NCI-H1105 (cell line): ENCODE data around the gene STK24.
A peak's percentile ranks its signal among the peaks of the same experiment; 100 is the strongest.

Experiments used
- DNase-seq: peaks from one replicate; lab custom pipeline; 2025; lab: John Stamatoyannopoulos, UW

The STK24 gene

DNA sequence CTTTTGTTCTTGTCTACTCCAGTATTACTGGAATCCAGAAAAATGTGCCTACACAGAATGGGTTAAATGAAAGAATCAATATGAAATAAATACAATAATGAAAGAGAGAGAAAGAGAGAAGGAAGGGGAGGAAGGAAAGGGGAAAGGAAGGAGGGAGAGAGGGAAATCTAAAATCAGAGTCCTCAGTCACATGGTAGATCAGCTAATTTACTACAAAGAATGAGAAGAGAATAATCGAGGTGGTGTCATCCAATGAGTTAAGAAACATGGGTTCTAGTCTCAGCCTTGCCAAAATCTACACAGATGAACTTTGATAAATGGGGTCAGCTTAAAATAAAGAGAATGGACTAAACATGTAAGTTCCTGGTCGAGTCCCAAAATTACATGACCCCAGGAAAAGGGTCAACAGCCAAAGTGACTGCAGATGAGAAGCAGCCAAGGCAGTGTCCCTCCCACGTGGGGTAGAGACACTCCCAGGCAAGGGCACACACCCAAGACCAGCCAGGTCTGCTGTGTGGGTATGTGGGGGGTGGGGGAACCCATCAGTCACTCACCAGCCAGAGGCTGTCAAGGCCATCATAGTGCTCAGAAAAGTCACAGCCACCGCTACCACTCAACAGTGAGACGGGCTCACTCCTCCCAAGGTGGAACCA lies 103.6 kb downstream of the STK24 start:
- no peak for DNase-seq

DNA sequence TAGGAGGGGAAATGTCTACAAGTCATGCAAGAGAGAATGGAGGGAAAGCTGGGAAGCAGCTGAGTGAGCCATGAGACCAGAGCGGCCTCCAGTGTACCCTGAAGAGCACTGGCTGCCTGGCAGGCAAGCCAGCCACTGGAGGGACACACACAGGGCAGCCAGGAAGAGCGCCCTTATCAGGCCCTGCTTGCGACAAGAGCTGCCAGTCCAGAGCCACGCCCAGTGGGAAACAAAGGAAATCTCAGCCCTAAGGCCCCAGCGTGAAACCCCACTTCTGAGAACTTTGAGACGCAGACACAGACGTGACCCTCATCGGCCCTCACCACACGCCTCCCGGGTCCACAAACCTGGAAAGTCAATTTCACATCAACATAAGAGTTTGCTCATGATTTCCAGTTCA lies 105.0 kb downstream of the STK24 start:
- no peak for DNase-seq

- DNase-seq: no peak
These were observed 106.0 kb downstream of the STK24 start for GRCh38 chr13:98470920-98471319.

- no peak for DNase-seq
These were observed 108.0 kb downstream of the STK24 start for GRCh38 chr13:98468929-98469328.

- DNase-seq: no peak
These were observed 108.5 kb downstream of the STK24 start for GRCh38 chr13:98468361-98468760.

GRCh38 chr13:98467263-98467985 lies 109.5 kb downstream of the STK24 start:
- DNase-seq: no peak

DNA sequence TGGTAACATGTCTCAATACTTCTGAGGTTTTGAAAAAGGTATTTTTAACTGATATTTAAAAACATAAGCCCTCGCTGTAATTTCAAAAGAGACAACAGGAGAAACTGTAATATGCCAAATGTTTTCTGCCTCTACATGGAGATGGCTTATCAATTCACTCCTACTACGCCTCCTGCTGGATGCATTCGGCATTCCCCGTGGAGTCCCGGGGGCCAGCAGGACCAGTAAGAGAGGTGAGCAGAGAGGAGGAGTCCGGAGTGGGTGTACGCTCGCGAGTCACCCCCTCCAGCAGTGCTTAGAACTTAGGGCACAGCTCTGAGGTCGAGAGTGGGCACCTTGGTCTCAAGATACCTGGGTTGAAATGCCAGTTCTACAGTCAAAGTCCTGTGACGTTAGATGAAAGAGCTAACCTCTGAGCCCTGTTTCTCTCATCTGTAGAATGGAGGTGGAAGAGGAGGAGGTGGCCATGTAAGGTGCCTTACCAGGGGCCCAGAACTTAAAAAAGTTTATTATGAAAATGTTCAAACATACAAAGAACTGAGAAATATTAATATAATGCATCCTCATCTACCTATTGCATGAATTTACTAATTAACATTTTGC lies 110.2 kb downstream of the STK24 start:
- DNase-seq: no peak

- DNase-seq: no peak
These were observed 114.0 kb downstream of the STK24 start for GRCh38 chr13:98462946-98463345.

- no peak for DNase-seq
These were observed 114.5 kb downstream of the STK24 start for GRCh38 chr13:98462241-98462882.

DNA sequence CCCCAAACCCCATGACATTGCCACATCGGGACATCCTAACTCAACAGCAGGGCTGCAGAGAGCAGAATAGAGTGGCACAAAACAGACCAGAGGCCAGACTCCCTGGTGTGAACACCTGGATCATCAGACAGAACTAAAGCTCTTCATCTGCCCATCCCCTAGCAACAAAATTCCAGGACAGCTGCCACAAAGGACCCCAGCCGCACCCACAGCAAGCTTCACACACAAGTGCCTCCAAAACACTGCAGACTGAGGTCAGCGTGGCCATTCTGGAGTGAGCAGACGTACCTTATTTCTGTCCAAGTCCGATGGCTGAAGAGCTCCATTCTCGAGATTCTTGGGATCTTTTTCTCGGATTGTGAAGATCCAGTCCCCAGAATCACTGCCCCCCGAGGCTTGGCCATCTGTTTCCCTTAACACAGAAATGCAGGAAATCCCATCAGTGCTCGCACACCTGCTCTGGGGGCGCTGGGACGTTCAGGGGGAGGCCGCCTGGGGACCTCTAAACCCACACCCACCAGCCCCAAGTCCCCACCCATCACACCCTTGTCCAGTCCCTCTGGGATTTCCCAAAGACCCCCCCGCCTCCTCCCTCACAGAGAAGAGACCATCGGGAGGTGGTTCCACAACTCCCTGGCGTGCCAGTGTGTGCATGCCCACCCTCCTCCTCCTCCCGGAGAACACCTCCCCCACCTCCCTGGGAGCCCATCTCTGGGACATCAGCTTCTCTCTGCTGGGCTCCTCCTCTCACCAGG lies 115.2 kb downstream of the STK24 start:
- no peak for DNase-seq

- no peak for DNase-seq
These were observed 116.4 kb downstream of the STK24 start for GRCh38 chr13:98460516-98460915.

DNA sequence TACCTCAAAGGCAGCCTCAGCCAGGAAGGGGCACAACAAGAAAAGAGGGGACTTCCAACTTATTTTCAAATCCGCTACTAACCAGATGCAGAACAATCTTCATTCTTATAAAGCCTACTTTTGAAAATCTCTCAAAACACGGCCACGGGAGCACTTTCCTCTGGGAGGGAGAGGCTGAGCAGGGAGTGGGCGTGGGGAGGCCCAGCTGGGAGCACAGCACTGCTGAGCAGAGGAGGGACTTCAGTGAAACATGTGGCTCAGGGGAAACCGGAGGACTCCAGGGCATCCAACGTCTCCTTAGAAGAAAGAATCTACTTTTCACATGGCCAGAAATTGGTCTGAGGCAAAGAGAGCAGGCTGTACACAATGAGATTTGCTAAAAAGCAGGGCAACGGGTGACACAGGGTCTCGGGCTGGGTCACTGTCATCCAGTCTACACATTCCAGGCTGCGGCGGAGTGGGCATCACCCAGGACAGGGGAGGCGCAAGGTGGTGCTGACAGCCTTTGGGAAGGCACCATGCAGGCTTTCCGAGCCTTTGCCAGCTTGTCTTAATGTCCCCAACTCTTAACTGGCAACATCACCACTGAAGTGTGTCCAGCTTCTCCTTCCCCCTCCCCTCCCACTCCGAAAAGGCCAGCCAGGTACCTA lies 117.1 kb downstream of the STK24 start:
- no peak for DNase-seq

- no peak for DNase-seq
These were observed 117.7 kb downstream of the STK24 start for GRCh38 chr13:98459171-98459681.

DNA sequence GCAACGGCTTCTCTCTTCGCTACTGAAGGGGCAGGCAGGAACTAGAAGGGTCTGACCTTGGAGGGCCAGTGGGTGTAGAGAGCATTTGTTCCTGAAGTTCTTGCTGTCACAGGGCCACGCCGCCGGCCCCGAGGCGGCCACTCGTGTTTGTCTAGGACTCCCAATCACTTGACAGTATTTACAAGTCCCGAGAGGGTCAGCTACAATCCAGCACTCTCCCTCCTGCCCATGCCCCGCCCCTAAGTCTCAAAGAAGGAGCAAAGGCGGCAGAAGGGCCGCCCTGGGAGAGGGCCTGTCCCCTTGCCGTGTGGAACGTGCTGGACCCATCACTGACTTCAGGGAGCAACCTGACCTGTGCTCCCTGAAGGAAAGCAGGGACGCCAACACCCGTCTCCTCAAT lies 118.5 kb downstream of the STK24 start:
- DNase-seq: no peak

GRCh38 chr13:98457053-98457452 lies 119.9 kb downstream of the STK24 start:
- no peak for DNase-seq

- no peak for DNase-seq
These were observed 120.5 kb downstream of the STK24 start for GRCh38 chr13:98456413-98456845.

DNA sequence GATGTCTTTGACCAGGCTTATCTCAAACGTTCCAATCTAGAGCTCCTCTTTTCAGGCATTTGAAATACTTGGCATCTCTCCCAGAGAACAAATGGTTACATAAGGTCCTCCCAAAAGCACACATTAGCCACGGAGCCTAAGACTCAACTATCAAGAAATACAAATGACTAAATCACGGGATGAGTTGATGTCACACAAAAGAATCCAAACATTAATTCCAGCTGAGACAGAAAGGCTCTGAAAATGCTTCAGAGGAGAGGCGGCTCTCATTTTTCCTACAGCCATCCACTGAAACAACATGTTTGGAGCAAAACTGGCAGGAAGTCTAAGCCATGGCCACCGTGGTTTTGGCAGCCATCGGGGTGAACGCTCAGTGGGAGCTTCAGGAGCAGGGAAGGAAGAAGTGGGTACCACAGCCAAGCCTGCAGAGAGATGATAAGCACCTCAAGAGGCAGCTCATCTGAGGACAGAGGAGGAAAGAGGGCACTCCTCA lies 122.5 kb downstream of the STK24 start:
- peak; percentile 31 for DNase-seq

DNA sequence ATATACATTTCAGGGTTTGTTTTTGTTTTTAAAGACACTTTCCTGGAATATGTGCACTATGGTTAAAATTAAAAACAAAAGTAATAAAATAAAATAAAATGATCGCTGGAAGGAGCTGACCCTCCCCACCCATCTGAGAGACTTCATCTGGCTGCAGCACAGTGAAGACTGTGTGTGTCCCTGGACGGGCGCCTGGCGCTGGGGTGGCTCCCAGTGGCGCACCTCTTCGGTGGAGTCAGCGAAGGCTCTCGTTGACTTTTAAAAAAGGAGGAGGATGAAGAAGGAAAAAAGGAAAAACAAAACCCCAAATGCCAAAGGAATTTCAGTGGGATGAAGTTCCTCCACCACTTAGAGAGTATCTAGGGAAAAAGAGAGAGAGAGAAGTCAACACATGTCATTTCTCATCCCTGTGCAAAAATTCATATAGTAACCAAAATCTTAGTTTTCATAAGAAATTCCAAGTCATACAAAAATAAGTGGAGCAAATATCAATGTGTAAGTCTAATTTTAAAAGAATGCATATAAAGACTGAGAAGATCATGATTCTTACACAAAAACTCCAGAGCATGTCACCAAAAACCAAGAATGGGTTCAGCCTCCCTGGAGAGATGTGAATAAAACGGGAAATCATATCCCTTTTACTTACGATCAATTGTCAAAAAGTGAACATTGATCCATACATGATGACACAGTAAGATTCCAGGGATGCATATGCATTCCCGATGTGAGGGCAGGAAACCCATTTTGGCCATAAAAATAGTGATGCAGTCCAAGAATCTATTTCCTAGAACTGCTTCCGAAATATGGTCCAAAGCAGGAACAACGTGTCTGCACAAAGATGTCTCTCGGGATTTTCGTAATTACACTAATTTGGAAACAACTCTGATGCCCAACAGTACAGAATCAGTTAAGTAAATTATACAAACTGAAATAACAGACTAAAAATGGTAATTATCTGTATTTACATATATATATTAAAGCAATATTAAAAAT lies 123.8 kb downstream of the STK24 start:
- no peak for DNase-seq

DNA sequence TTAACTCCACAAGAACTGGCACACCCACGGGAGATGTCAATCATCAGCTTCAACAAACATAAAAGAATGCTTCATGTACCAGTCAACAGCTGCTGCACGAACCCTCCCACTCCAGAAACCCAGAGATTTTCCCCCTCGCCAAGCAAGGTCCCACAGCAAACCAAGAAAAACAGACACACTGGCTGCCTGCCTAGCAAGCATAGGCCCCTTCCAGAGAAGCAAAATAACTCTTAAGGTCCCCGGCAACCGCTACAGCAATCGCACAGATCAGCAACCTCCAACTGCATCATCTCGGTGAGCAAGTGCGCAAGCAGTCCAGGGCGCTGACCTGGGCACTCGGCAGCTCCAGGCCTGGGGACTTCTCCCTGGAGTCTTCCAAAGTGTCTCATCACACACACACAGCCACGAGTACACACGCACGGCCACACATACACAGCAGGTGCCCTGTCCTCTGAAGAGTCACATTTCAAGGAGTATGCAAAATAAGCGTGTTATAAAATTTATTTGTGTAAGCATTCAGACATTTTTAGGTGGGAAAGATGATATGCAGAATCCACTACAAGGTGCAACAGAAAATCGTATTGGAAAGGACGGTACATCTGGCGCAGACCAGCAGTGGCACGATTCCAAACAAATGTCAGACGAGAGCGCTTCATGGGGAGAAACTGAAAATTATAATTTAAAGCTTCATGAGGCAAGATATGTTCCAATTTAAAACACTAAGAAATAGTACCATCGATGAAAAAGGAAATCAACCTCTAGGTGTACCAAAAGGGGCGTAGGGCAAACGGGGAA lies 125.0 kb downstream of the STK24 start:
- no peak for DNase-seq
